Stimulated activated CD4-positive, alpha-beta T cell treated with anti-CD3 and anti-CD28 coated beads, Interleukin-4, amount 100 ng/mL, for 48 hours (primary cell): Measurements from ENCODE around the gene RIC3.

Experiments
- DNase-seq, 2 donors: peaks; one replicate each; pipeline ENCODE4 v3.0.0-alpha.2; 2020; ENCODE audit warnings: low read depth in 2 of 2

The RIC3 gene

GRCh38 chr11:8168485-8169257, at the start of gene RIC3:
RIC3 (minus strand) TSS chr11:8169025; CDS start chr11:8168989, 36 bp downstream.
- peak; percentile 40 to 47 for DNase-seq

GRCh38 chr11:8218409-8218808, 49.6 kb upstream of the RIC3 start:
- no peak for DNase-seq

GRCh38 chr11:8217926-8218325, 49.1 kb upstream of the RIC3 start:
- DNase-seq: no peak

- no peak for DNase-seq
Measured at GRCh38 chr11:8217136-8217535, 48.3 kb upstream of the RIC3 start.

GRCh38 chr11:8213376-8213775, 44.6 kb upstream of the RIC3 start:
- DNase-seq: no peak

GRCh38 chr11:8209208-8209807, 40.5 kb upstream of the RIC3 start:
- DNase-seq: peak; percentile 23 to 41

- DNase-seq: no peak
Measured at GRCh38 chr11:8207080-8208000, 38.5 kb upstream of the RIC3 start.

- DNase-seq: no peak
Measured at GRCh38 chr11:8206251-8207079, 37.6 kb upstream of the RIC3 start.

GRCh38 chr11:8205566-8205965, 36.7 kb upstream of the RIC3 start:
- DNase-seq: no peak

GRCh38 chr11:8204596-8204995, 35.8 kb upstream of the RIC3 start:
- DNase-seq: no peak

GRCh38 chr11:8204025-8204424, 35.2 kb upstream of the RIC3 start:
- no peak for DNase-seq

GRCh38 chr11:8203414-8203715, 34.5 kb upstream of the RIC3 start:
- no peak for DNase-seq

GRCh38 chr11:8202516-8203413, 33.9 kb upstream of the RIC3 start:
- DNase-seq: no peak

- no peak for DNase-seq
Measured at GRCh38 chr11:8201644-8202365, 33.0 kb upstream of the RIC3 start.

GRCh38 chr11:8199676-8200075, 30.9 kb upstream of the RIC3 start:
- no peak for DNase-seq

- DNase-seq: no peak
Measured at GRCh38 chr11:8196749-8197148, 27.9 kb upstream of the RIC3 start.

- DNase-seq: no peak
Measured at GRCh38 chr11:8194956-8195355, 26.1 kb upstream of the RIC3 start.

GRCh38 chr11:8192896-8193209, 24.0 kb upstream of the RIC3 start:
- DNase-seq: no peak

- peak; percentile 26 to 37 for DNase-seq
Measured at GRCh38 chr11:8192016-8192895, 23.4 kb upstream of the RIC3 start.
